ENCODE results near the gene LSM7.

DNA sequence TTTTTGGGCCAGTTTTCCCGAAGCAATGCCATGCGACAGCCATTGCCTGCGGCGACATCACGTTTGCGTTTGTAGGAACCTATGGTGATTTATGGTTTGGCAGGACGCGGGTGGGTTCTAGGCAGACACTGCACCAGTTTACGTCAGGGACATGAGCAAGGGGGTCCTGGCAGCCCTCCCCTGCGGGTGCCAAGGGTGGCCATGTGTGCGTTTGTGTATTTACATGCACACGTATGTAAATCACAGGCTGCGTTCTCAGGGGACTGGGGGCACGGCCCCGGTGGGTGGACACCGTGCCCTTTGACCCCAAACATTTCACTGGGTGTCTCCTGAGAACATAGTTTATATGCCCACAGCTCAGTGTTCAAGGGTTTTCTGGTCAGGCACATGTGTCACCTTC lies 22.3 kb upstream of the LSM7 start:
- TF ChIP-seq, protein P1, sequence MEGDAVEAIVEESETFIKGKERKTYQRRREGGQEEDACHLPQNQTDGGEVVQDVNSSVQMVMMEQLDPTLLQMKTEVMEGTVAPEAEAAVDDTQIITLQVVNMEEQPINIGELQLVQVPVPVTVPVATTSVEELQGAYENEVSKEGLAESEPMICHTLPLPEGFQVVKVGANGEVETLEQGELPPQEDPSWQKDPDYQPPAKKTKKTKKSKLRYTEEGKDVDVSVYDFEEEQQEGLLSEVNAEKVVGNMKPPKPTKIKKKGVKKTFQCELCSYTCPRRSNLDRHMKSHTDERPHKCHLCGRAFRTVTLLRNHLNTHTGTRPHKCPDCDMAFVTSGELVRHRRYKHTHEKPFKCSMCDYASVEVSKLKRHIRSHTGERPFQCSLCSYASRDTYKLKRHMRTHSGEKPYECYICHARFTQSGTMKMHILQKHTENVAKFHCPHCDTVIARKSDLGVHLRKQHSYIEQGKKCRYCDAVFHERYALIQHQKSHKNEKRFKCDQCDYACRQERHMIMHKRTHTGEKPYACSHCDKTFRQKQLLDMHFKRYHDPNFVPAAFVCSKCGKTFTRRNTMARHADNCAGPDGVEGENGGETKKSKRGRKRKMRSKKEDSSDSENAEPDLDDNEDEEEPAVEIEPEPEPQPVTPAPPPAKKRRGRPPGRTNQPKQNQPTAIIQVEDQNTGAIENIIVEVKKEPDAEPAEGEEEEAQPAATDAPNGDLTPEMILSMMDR (IDR thresholded peaks at IDR 0.05), result no peak
- TF ChIP-seq POLR2A (IDR thresholded peaks at IDR 0.05), result no peak

All from lower leg skin (tissue), 3 donors.